Fibroblast of mammary gland (primary cell): ENCODE data around the gene TRIM24.

Experiments
- DNase-seq: peaks from one replicate; pipeline ENCODE4 v3.0.0-alpha.2; 2010; ENCODE audit warnings: low read depth
- H3K4me3 ChIP-seq: 2 replicates; pipeline ENCODE4 v1.5.1; 2011; ENCODE audit warnings: low read depth, mild to moderate bottlenecking, low read length, moderate library complexity; ENCODE audit not compliant: control insufficient read depth
- TF ChIP-seq, protein P1 (sequence below): conservative IDR thresholded peaks from 2 replicates; pipeline ENCODE4 v1.5.1; 2011; ENCODE audit warnings: low read depth, low read length, inconsistent platforms; ENCODE audit not compliant: control insufficient read depth, insufficient read depth

Gene TRIM24

DNA sequence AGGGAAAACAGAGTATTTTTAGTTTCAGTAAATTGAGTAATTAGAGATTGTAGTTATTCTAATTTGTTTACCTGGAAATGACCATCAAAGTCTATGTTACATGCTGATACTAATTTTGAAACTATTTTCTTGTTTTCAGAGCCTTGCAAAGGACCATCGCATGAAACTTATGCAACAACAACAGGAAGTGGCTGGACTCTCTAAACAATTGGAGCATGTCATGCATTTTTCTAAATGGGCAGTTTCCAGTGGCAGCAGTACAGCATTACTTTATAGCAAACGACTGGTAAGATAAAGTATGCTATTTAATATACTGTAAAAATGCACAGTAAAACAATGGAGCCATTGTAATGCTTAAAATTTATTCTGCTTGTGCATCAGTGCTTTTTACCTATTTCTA, 78.5 kb downstream of the TRIM24 start:
- H3K4me3 ChIP-seq, result no peak overlapping the region
- peak; percentile 5 for DNase-seq
- TF ChIP-seq, protein P1, sequence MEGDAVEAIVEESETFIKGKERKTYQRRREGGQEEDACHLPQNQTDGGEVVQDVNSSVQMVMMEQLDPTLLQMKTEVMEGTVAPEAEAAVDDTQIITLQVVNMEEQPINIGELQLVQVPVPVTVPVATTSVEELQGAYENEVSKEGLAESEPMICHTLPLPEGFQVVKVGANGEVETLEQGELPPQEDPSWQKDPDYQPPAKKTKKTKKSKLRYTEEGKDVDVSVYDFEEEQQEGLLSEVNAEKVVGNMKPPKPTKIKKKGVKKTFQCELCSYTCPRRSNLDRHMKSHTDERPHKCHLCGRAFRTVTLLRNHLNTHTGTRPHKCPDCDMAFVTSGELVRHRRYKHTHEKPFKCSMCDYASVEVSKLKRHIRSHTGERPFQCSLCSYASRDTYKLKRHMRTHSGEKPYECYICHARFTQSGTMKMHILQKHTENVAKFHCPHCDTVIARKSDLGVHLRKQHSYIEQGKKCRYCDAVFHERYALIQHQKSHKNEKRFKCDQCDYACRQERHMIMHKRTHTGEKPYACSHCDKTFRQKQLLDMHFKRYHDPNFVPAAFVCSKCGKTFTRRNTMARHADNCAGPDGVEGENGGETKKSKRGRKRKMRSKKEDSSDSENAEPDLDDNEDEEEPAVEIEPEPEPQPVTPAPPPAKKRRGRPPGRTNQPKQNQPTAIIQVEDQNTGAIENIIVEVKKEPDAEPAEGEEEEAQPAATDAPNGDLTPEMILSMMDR, result no peak

DNA sequence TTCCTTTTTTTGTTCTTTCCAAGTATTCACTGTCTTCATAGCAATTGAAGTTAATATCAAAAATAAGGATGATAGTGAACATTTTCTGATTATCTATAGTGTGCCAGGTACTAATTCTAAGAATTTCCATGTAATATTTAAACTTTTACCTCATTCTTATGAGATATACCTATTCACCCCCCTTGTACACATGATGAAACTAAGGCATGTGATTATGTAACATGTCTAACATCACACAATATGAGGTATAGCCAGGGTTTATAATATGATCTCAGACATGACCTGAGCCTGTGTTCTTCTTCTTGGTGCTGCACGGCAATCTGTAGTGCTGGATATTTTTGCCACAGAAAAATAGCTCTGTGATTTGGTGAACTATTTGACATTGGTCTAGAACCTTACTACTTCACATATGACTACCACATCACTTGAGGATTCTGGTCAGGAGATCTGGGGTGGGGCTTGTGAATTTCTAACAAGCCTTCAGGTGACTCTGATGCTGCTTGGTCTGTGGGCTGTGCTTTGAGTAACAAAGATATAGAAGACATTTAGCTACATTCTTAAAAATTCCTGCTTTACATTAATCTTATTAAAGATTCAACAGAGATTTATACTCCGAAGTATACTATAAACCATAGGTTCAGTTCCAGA, 79.1 kb downstream of the TRIM24 start:
- no peak for DNase-seq
- TF ChIP-seq, protein P1, result no peak
- no peak overlapping the region for H3K4me3 ChIP-seq

DNA sequence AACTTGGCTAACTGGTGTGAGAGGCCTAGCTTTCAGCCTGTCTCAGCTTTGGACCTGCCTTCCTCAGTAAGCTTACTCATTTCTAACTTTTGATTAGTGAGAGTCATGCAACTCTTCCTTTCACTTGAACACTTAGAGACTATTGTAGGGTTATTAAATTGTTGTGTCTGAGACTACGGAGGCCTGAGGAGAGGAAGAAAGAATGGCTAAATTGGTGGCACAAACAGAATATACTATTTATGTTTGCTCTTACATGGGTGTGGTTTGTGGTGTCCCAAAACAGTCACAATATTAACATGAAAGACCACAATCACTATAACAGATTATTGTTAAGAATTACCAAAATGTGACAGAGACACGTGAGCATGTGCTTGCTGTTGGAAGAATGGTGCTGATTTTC, 82.1 kb downstream of the TRIM24 start:
- no peak overlapping the region for H3K4me3 ChIP-seq
- TF ChIP-seq, protein P1, result no peak
- DNase-seq, result no peak

DNA sequence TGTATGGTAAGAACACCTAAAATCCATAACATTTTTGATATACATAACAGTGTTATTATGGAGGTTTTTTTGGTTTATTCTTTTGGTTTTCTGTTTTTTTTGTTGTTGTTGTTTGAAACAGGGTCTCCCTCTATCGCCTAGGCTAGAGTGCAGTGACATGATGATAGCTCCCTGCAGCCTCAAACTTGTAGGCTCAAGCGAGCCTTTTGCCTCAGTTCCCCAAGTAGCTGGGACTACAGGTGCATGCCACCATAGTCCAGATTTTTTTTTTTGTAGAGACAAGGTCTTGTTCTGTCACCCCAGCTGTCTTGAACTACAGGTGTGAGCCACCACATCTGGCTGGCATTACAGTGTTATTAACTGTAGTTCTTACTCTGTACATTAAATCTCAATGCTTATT, 83.7 kb downstream of the TRIM24 start:
- DNase-seq, result no peak
- no peak overlapping the region for H3K4me3 ChIP-seq
- TF ChIP-seq, protein P1, result no peak

DNA sequence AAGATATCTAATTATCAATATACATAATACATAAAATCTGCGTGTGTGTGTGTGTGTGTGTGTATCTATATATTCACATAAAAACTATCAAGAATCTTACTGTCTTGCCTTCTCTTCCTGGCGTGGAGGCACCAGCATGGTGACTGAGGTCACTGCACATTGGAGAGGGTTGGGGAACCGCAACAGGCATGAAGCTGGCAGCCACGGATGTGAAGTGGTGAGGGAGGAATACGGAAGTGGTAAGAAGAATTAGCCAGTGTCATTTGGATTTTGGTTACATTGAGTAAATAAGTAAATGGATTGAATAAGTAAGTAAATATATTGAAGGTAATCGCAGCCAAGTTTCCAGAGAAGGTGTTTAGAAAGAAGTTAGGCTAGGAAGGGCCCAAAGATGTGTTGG, 85.1 kb downstream of the TRIM24 start:
- TF ChIP-seq, protein P1, result no peak
- H3K4me3 ChIP-seq, result no peak overlapping the region
- no peak for DNase-seq

DNA sequence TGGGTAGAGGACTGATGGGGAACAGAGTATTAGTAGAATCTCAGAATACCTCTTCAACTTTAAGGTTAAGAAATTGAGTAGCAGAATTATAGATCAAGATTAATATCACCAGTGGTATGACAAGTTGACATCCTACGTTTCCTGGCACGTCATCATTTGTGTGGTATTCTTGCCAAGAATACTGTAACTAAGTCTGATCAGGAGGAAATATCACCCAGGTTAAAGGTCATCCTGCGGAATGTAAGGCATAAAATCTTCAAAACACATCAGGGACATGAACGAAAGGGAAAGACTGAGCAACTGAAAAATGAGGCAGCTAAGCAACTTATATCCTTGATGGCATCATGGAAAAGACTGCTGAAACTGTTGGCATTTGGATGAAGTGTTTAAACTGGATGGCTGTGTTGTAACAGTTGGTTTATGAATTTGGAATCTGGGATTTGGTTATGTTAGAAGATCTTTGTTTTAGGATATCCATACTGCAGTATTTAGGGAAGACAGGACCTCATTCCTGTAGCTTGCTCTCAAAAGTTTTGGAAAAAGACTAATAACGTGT, 86.1 kb downstream of the TRIM24 start:
- TF ChIP-seq, protein P1, result no peak
- H3K4me3 ChIP-seq, result no peak overlapping the region
- no peak for DNase-seq
